ENCODE results near the gene ZNF681.
"Not testable (repeated sequence)": the region's sequence is repeated elsewhere in the genome, so short reads cannot be mapped to it uniquely, and the experiment has no call there.

Gene ZNF681

DNA sequence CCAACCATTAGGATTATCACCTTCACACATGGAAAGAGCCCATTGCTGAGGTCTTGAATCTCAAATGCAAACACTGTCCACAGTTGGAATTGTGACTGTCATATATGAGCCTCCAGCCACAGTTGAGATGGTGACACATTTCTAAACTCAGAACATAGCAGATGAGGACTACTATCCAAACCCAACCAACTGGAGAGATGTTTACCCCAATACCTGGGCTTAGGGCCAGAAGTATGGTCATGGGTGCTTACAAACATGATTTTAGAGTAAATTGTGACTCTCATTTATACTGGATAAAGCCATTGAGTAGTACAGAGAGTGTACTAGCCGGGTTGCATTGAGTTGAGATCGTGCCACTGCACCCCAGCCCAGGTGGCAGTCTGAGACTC lies 14.0 kb upstream of the ZNF681 start:
- DNase-seq = no peak

DNA sequence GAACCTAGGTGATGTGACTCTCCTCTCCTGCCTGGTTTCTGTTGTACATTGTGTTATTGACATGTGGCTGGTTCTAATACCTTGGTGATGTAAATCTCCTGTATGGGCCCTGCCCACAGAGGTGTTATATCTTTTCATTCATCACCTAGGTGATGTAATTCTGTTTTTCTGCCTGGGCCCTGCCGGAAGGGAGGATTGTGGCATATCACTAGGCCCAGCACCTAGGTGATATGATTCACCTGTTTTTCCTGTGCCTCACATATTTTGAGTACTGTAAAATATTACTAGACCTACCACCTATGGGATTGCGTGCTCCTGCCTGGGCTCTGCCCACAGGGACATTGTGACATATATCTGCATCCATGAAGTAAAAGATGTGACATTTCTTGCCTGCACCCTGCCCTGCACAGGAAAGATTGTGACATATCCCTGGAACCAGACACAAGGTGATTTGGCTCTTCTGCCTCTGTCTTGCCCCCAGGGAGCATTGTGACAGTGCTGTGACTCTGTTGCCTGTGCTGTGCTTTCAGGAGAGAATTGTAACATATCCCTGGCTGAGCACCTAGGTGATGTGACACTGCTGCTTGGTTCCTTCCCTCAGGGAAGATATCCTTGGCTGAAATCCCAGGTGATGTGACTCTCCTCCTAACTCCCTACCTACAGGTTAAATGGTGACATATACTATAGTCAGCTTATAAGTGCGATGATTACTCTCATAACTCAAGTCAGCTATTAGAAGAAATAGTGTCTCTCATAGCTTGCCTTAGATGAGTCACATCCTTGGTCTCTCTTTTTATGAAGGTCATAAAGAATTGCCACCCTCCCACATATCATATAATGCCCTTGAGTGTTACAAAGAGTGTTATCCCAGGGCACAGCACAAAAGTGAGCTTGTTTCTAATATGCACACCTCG lies 13.3 kb upstream of the ZNF681 start:
- DNase-seq = no peak

DNA sequence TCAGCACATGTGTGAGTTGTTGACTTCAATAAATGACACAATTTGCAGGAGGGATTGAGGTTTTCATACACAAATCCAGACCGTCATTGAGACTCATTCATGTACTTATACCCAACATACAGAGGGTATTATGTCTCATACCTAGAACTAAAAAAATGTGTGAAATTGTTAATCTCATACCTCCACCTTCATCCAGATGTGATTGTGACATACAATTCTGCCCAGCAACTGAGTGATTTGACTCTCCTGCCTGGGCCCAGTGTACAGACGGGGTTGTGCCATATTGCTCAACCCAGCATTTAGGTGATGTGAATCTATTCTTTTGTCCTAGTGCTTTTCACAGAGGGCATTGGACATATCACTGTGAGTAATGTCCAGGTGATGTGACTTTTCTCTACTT lies 12.6 kb upstream of the ZNF681 start:
- no peak for DNase-seq

GRCh38 chr19:23770672-23771250 lies 12.1 kb upstream of the ZNF681 start:
- no peak for DNase-seq

GRCh38 chr19:23769691-23770468 lies 11.2 kb upstream of the ZNF681 start:
- no peak for DNase-seq

DNA sequence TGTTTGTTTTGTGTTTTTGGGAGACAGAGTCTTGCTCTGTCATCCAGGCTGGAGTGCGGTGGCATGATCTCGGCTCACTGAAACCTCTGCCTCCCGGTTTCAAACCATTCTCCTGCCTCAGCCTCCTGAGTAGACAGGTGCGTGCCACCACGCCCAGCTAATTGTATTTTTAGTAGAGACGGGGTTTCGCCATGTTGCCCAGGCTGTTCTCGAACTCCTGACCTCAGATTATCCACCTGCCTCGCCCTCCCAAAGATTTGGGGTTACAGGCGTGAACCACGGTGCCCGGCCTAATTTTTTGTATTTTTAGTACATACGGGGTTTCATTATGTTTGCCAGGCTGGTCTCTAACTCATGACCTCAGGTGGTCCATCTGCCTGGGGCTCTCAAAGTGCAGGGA lies 8.3 kb upstream of the ZNF681 start:
- DNase-seq = no peak

DNA sequence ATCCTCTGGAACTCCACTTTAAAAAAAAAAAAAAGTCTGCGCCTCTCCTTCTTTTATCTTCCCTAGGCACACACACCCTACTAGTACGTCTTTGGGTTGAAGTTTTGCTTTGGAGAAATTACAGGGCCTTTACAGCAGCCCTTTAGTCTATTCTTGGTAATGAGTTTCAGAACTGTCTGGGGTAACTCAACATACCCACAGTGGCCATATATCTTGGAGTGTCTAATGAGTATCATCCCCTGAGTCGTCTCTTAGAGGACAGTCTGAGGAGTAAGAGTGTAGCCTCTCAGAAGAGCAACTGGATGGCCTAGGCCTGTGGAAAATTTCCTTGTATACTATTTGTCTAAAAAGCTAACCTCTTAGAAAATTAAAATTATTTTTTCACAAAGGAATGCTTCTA lies 6.1 kb upstream of the ZNF681 start:
- no peak for DNase-seq

GRCh38 chr19:23762884-23763711 lies 4.4 kb upstream of the ZNF681 start:
- peak; percentile 69 for DNase-seq

DNA sequence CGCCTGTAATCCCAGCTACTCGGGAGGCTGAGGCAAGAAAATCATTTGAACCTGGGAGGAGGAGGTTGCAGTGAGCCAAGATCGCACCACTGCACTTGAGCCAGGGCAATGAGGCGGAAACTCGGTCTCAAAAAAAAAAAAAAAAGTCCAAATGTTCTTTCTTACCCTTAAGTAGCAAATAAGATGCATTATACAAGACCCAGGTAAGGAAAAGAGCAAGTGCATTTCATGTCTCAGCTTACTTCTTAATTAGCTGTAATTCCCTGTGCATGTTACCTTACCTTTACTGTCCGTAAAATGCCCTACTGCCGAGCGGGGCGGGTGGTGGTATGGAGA lies 3.8 kb upstream of the ZNF681 start:
- DNase-seq = no peak

DNA sequence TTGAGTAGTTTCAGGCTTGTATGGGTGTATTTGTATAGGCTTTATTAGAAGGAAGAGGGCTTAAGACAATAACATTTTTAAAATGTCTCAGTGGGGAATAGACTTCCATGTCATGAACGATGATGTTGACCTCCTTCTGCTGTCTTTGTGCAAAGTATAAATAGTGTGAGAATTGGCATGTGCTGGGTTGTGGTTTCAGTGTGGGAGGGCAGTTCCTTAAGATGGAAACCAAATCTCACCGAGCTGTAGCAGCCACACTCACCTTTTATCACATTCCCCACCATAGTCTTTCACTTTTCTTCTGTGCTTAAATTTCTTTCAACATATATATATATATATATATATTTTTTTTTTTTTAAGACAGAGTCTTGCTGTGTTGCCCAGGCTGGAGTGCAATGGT lies 1.6 kb upstream of the ZNF681 start:
- not testable (repeated sequence) for DNase-seq

- not testable (repeated sequence) for DNase-seq
Observed at GRCh38 chr19:23743633-23744232, 15.0 kb downstream of the ZNF681 start.

- not testable (repeated sequence) for DNase-seq
Observed at GRCh38 chr19:23730729-23731465, 27.8 kb downstream of the ZNF681 start.

DNA sequence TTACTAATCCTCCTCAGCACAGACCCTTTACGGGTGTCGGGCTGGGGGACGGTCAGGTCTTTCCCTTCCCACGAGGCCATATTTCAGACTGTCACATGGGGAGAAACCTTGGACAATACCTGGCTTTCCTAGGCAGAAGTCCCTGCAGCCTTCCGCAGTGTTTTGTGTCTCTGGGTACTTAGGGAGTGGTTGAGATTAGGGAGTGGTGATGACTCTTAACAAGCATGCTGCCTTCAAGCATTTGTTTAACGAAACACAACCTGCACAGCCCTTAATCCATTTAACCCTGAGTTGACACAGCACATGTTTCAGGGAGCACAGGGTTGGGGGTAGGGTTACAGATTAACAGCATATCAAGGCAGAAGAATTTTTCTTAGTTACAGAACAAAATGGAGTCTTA lies 34.5 kb downstream of the ZNF681 start:
- not testable (repeated sequence) for DNase-seq

GRCh38 chr19:23718802-23719201 lies 39.9 kb downstream of the ZNF681 start:
- DNase-seq = no peak

DNA sequence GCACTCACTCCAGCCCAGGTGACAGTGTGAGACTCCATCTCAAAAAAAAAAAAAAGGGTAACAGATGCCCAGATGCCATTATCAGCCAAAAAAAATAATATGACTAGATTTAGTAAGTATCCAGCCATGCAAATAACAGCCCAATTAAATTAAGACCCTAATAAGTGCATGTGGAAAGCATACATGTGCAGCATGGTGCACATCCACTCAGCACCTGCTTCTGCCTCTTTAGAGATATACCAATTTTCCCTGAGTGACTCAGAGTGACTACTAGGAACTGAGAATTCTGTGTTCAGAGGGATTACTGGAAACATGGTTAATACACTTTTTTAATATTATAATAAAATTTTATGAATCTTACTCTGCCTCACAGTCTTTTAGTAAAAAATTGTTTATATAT lies 41.9 kb downstream of the ZNF681 start:
- DNase-seq = no peak

GRCh38 chr19:23709347-23709746 lies 49.3 kb downstream of the ZNF681 start:
- no peak for DNase-seq

GRCh38 chr19:23706657-23707056 lies 52.0 kb downstream of the ZNF681 start:
- DNase-seq = no peak

- DNase-seq = no peak
Observed at GRCh38 chr19:23699521-23699860, 59.2 kb downstream of the ZNF681 start.

GRCh38 chr19:23698711-23699520 lies 59.8 kb downstream of the ZNF681 start:
- DNase-seq = no peak

- DNase-seq = not testable (repeated sequence)
Observed at GRCh38 chr19:23692937-23693336, 65.8 kb downstream of the ZNF681 start.
